H9 (cell line): ENCODE data around the gene THSD4. TPM values are rescaled to one million over a fixed set of nuclear protein-coding genes. Genes with fewer than 3 reads are reported as not detected.

Experiments used
- DNase-seq: peaks from one replicate; pipeline ENCODE4 v3.0.0-alpha.2; 2017
- H2AFZ ChIP-seq: one replicate; pipeline ENCODE4 v1.6.1; 2013; ENCODE audit warnings: mild to moderate bottlenecking, low read length, control low read depth, moderate library complexity
- H2AK5ac ChIP-seq: 2 replicates; pipeline ENCODE4 v1.6.1; 2013; ENCODE audit warnings: low read length, control low read depth, mixed read lengths; ENCODE audit not compliant: insufficient read length
- H2BK120ac ChIP-seq: one replicate; pipeline ENCODE4 v1.6.1; 2013; ENCODE audit warnings: low read depth, mild to moderate bottlenecking, low read length, control low read depth, inconsistent platforms; ENCODE audit not compliant: poor library complexity, severe bottlenecking
- H2BK12ac ChIP-seq: 2 replicates; pipeline ENCODE4 v1.6.1; 2013; ENCODE audit warnings: low read length, control low read depth, mixed read lengths, low read depth; ENCODE audit not compliant: insufficient read length
- H2BK15ac ChIP-seq: 2 replicates; pipeline ENCODE4 v1.6.1; 2013; ENCODE audit warnings: low read depth, low read length, control low read depth
- H2BK20ac ChIP-seq: one replicate; pipeline ENCODE4 v1.6.1; 2013; ENCODE audit warnings: low read depth, mild to moderate bottlenecking, low read length, control low read depth, inconsistent platforms; ENCODE audit not compliant: poor library complexity, severe bottlenecking
- H2BK5ac ChIP-seq: 2 replicates; pipeline ENCODE4 v1.6.1; 2013; ENCODE audit warnings: low read length, control low read depth, mixed read lengths; ENCODE audit not compliant: insufficient read length
- H3K14ac ChIP-seq: 2 replicates; pipeline ENCODE4 v1.6.1; 2013; ENCODE audit warnings: low read length, control low read depth; ENCODE audit not compliant: insufficient read depth
- H3K18ac ChIP-seq: 2 replicates; pipeline ENCODE4 v1.6.1; 2013; ENCODE audit warnings: low read depth, mild to moderate bottlenecking, mixed read lengths, low read length, control low read depth; ENCODE audit not compliant: insufficient read length
- H3K23ac ChIP-seq: 2 replicates; pipeline ENCODE4 v1.6.1; 2013; ENCODE audit warnings: low read length, control low read depth, mixed read lengths, low read depth; ENCODE audit not compliant: insufficient read length
- H3K23me2 ChIP-seq: 2 replicates; pipeline ENCODE4 v1.6.1; 2013; ENCODE audit warnings: low read depth, mild to moderate bottlenecking, mixed read lengths, low read length, control low read depth; ENCODE audit not compliant: insufficient read length, poor library complexity, severe bottlenecking
- H3K27ac ChIP-seq: 2 replicates; pipeline ENCODE4 v1.5.1; 2013; ENCODE audit warnings: low read length, control low read depth, mixed read lengths, low read depth; ENCODE audit not compliant: insufficient read length
- H3K27me3 ChIP-seq: 2 replicates; pipeline ENCODE4 v1.6.1; 2013; ENCODE audit warnings: low read length, control low read depth, inconsistent platforms; ENCODE audit not compliant: insufficient read depth
- H3K4ac ChIP-seq: 2 replicates; pipeline ENCODE4 v1.6.1; 2013; ENCODE audit warnings: low read depth, mild to moderate bottlenecking, control low read depth, inconsistent platforms, low read length, moderate library complexity
- H3K4me1 ChIP-seq: 2 replicates; pipeline ENCODE4 v1.6.1; 2013; ENCODE audit warnings: low read length, control low read depth, inconsistent platforms; ENCODE audit not compliant: insufficient read depth
- H3K4me2 ChIP-seq: 2 replicates; pipeline ENCODE4 v1.6.1; 2013; ENCODE audit warnings: low read length, control low read depth, mixed read lengths; ENCODE audit not compliant: insufficient read length, insufficient read depth
- H3K56ac ChIP-seq: 2 replicates; pipeline ENCODE4 v1.6.1; 2013; ENCODE audit warnings: low read depth, mild to moderate bottlenecking, mixed read lengths, low read length, control low read depth; ENCODE audit not compliant: insufficient read length
- H3K79me1 ChIP-seq: 2 replicates; pipeline ENCODE4 v1.6.1; 2013; ENCODE audit warnings: low read depth, mild to moderate bottlenecking, moderate library complexity, low read length, control low read depth, inconsistent platforms; ENCODE audit not compliant: insufficient read depth, poor library complexity, severe bottlenecking
- H3K79me2 ChIP-seq: 2 replicates; pipeline ENCODE4 v1.6.1; 2013; ENCODE audit warnings: low read length, control low read depth, inconsistent platforms; ENCODE audit not compliant: insufficient read depth
- H3K9ac ChIP-seq: 2 replicates; pipeline ENCODE4 v1.6.1; 2013; ENCODE audit warnings: low read length, control low read depth, mixed read lengths; ENCODE audit not compliant: insufficient read length; ENCODE audit errors: extremely low read depth
- H3K9me3 ChIP-seq: one replicate; pipeline ENCODE4 v1.6.1; 2013; ENCODE audit warnings: low read depth, low read length, inconsistent platforms; ENCODE audit not compliant: control insufficient read depth
- H3T11ph ChIP-seq: one replicate; pipeline ENCODE4 v1.6.1; 2013; ENCODE audit warnings: mild to moderate bottlenecking, low read length, control low read depth, inconsistent platforms
- H4K20me1 ChIP-seq: one replicate; pipeline ENCODE4 v1.6.1; 2013; ENCODE audit not compliant: control insufficient read depth, insufficient read length, insufficient read depth
- H4K5ac ChIP-seq: 2 replicates; pipeline ENCODE4 v1.6.1; 2013; ENCODE audit warnings: low read depth, mild to moderate bottlenecking, mixed read lengths, low read length, control low read depth; ENCODE audit not compliant: insufficient read length
- H4K8ac ChIP-seq: replicated peaks from 2 replicates; pipeline ENCODE4 v1.6.1; 2013; ENCODE audit warnings: low read length, control low read depth, mixed read lengths, low read depth; ENCODE audit not compliant: insufficient read length
- H4K91ac ChIP-seq: 2 replicates; pipeline ENCODE4 v1.6.1; 2013; ENCODE audit warnings: low read depth, mild to moderate bottlenecking, moderate library complexity, mixed read lengths, low read length, control low read depth; ENCODE audit not compliant: insufficient read length
- H3K27ac Mint-ChIP-seq, 3 experiments: 2 replicates in 2 of 3; 3 replicates in 1 of 3; pipeline ENCODE4 v1.8.0; 2020 to 2021; ENCODE audit warnings: mixed read lengths in 3 of 3, mild to moderate bottlenecking in 1 of 3, moderate library complexity in 1 of 3
- H3K27me3 Mint-ChIP-seq: 2 replicates; pipeline ENCODE4 v1.8.0; 2021; ENCODE audit warnings: low read depth, mild to moderate bottlenecking, moderate library complexity, mixed read lengths
- H3K36me3 Mint-ChIP-seq, 3 experiments: 2 replicates in 2 of 3; 3 replicates in 1 of 3; pipeline ENCODE4 v1.8.0; 2020 to 2021; ENCODE audit warnings: low read depth in 3 of 3, mixed read lengths in 3 of 3; ENCODE audit not compliant: insufficient read depth in 1 of 3
- H3K4me1 Mint-ChIP-seq, 2 experiments: 2 replicates each; pipeline ENCODE4 v1.8.0; 2020; ENCODE audit warnings: mixed read lengths in 2 of 2
- H3K4me3 Mint-ChIP-seq, 2 experiments: 2 replicates in 1 of 2; 3 replicates in 1 of 2; pipeline ENCODE4 v1.8.0; 2020 to 2021; ENCODE audit warnings: mild to moderate bottlenecking in 2 of 2, mixed read lengths in 2 of 2, moderate library complexity in 1 of 2
- H3K9me3 Mint-ChIP-seq, 2 experiments: 2 replicates in 1 of 2; 3 replicates in 1 of 2; pipeline ENCODE4 v1.8.0; 2020; ENCODE audit warnings: mild to moderate bottlenecking in 2 of 2, mixed read lengths in 2 of 2, moderate library complexity in 1 of 2
- CTCF ChIP-seq: fragments of 200-600 bp; sonication (generic); conservative IDR thresholded peaks from 3 replicates; pipeline ENCODE4 v1.8.0; 2021; ENCODE audit warnings: antibody characterized with exemption, mild to moderate bottlenecking
- WGBS: extraction: QIAGEN DNeasy Blood & Tissue Kit; methylation state at CpG from one replicate; pipeline ENCODE4 v1.1.7; 2013; ENCODE audit warnings: missing lambda C conversion rate, low lambda C conversion rate, mixed read lengths; ENCODE audit not compliant: insufficient read length; ENCODE audit errors: extremely low coverage; 5-methylcytosine and 5-hydroxymethylcytosine counted together
- total RNA-seq: library from RNA; stranded (reverse); gene quantifications from 2 replicates; pipeline ENCODE4 v1.2.1, GENCODE V29; 2021

Gene THSD4
- total RNA-seq, 1 experiment from 2014 or later: 5.5 TPM

GRCh38 chr15:71761649-71762048 lies 646.4 kb downstream of the THSD4 start:
- H3K56ac ChIP-seq: no peak overlapping the region
- no peaks in the 10 kb centered on the region for H3K9me3 ChIP-seq
- H3K27ac Mint-ChIP-seq: no peak overlapping the region
- H3T11ph ChIP-seq: no peak overlapping the region
- no peak overlapping the region for H4K91ac ChIP-seq
- H3K27me3 Mint-ChIP-seq: no peaks in the 10 kb centered on the region
- no peak overlapping the region for H2BK120ac ChIP-seq
- WGBS: no CpG with 5 or more reads among the region's 3 CpGs
- H4K20me1 ChIP-seq: no peaks in the 10 kb centered on the region
- H2AK5ac ChIP-seq: no peak overlapping the region
- no peak overlapping the region for H2AFZ ChIP-seq
- H2BK5ac ChIP-seq: no peak overlapping the region
- H3K4me3 Mint-ChIP-seq: no peak overlapping the region
- no peak for DNase-seq
- H3K27me3 ChIP-seq: no peaks in the 10 kb centered on the region
- TF ChIP-seq CTCF: no peak
- peaks cover 12 to 19% (median 12%) of the 10 kb centered on the region in 3 experiments; a peak in 6 of 7 replicates for H3K36me3 Mint-ChIP-seq
- H3K14ac ChIP-seq: no peak overlapping the region
- H3K27ac ChIP-seq: no peak overlapping the region
- peaks cover 7 to 14% of the 10 kb centered on the region in 2 experiments for H3K9me3 Mint-ChIP-seq
- no peak overlapping the region for H3K18ac ChIP-seq
- H3K79me1 ChIP-seq: no peaks in the 10 kb centered on the region
- H4K5ac ChIP-seq: no peak overlapping the region
- no peak overlapping the region for H2BK20ac ChIP-seq
- H2BK15ac ChIP-seq: no peak overlapping the region
- no peak overlapping the region for H4K8ac ChIP-seq
- no peak overlapping the region for H2BK12ac ChIP-seq
- no peak overlapping the region for H3K4me2 ChIP-seq
- H3K23ac ChIP-seq: no peak overlapping the region
- no peaks in the 10 kb centered on the region for H3K79me2 ChIP-seq
- H3K4me1 Mint-ChIP-seq: no peaks in the 10 kb centered on the region
- no peaks in the 10 kb centered on the region for H3K4me1 ChIP-seq
- H3K4ac ChIP-seq: no peak overlapping the region
- no peaks in the 10 kb centered on the region for H3K23me2 ChIP-seq
- no peak overlapping the region for H3K9ac ChIP-seq
